ENCODE results near the gene CALD1.

Gene CALD1

GRCh38 chr7:134927723-134928122, 148.3 kb downstream of the CALD1 start:
- DNase-seq (ENCODE audit: low spot score): no peak

- no peak for DNase-seq (ENCODE audit: low spot score)
These were observed 149.1 kb downstream of the CALD1 start for GRCh38 chr7:134928554-134928953.

GRCh38 chr7:134931487-134931886, 152.1 kb downstream of the CALD1 start:
- DNase-seq (ENCODE audit: low spot score): no peak

DNA sequence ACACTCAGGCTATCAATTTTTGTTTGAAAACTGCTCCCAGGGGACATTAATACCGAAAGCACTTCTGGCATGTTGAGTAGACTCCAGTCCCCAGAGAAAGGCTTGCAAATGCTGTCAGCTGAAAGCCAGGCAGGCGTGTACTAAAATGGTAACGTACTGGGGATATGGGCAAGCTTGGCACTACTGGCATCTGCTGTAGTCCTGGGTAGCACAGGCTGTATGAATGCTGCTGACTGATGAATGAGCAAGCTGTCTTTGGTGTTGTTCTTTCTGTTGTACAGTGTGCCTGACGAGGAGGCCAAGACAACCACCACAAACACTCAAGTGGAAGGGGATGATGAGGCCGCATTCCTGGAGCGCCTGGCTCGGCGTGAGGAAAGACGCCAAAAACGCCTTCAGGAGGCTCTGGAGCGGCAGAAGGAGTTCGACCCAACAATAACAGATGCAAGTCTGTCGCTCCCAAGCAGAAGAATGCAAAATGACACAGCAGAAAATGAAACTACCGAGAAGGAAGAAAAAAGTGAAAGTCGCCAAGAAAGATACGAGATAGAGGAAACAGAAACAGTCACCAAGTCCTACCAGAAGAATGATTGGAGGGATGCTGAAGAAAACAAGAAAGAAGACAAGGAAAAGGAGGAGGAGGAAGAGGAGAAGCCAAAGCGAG, 153.4 kb downstream of the CALD1 start:
- no peak for DNase-seq (ENCODE audit: low spot score)

GRCh38 chr7:134933460-134934068, 154.1 kb downstream of the CALD1 start:
- DNase-seq (ENCODE audit: low spot score): no peak

DNA sequence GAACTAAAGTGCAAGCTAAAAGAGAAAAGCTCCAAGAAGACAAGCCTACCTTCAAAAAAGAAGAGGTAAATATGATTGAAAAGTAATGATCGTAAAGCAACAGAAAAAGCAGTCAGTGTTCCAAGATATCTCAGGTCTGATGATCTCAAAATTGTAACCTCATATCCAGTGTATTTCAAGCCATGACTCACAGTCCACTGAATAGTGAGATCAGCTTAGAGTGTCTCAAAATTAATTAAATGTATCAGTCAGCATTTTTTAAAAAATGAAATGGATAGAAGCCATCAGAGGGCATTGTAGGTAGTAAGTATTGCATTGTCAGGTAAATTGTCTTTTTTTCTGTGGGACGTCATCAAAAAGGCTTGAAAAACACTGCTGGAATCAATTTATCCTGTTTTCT, 156.3 kb downstream of the CALD1 start:
- DNase-seq (ENCODE audit: low spot score): no peak

- DNase-seq (ENCODE audit: low spot score): no peak
These were observed 157.6 kb downstream of the CALD1 start for GRCh38 chr7:134936893-134937510.

DNA sequence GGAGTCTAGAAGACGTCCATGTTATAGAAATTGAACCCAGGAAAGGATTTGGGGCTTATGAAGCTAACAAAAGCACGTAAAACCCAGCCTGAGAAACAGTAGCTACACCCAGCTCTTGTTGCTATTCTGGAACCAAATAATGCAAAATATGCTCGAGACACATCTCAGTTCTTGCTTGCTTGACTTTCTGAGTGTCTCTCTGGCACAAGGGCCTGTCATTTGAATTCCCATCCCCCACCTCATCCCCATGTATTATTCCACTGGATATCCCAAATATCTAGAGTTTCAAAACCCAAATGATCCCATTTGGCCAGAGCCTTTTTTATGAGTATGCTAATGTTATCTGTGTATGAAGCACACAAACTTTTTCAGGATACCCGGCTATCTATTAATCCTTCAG, 158.7 kb downstream of the CALD1 start:
- DNase-seq (ENCODE audit: low spot score): no peak

DNA sequence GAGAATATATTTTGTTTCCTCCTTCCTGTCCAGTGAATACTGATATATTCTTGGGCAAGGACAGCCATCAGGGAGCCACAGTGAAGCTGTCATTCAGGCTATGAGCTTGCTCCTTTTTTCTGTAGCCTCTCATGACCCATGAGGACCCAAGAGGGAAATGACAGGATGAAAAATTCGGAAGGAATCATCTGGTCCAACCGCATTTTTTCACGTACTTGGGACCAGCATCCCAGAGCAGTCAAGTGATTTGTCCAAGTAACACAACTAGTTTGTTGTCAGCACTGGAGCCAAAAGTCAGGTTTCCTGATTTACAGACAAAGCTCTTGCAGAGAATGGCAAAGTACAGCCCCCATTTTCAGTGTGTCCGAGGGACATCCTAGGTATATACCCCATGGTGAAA, 159.7 kb downstream of the CALD1 start:
- DNase-seq (ENCODE audit: low spot score): no peak

GRCh38 chr7:134940729-134941128, 161.3 kb downstream of the CALD1 start:
- DNase-seq (ENCODE audit: low spot score): no peak

DNA sequence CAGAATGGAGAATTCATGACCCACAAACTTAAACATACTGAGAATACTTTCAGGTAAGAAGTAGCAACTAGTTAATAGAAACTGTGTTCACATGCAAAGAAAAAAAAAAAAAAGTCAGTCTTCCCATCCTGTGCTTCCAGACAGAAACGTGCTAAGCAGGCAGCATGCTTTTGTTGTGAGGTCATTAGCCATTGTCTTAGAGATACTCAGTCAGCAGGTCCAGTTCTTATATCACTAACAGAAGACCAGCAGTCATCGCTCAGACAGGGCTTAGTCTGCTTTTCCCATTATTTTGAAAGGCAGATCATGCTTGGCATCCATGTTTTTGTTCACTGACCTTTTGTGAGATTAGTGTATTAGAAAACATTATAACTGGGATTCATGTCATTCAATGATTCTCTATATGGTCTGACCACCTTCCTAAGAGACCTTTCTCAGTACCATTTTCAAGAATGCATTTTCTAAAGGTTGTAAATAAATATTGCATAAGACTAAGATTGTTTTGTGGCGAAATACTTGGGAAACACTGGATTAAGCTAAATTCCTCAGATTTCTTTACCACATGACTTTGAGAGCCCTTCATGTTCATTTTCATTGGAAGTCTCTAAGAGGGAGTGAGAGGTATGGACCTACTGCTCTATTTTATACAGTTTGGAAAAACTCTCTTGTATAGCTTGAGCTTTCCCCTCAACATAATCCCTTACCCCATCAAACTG, 161.9 kb downstream of the CALD1 start:
- no peak for DNase-seq (ENCODE audit: low spot score)

DNA sequence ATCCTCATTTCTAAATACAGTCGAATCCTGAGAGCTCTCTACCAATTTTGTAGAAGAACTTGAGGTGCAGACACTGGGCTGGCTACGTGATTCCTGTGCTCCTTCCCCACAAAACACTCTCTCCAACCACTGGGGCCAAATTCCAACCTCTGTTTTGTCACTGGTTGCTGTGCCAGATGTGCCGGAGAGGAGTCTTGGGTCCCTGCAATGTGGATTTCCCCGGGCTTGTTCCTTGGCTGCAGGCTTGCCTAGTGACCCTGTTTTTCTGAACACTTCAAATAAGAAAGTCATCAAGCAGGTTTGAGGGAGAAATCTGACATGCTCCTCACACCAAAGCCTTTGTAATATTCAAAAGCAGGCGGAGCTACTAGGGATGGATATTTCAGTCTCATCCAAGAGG, 162.5 kb downstream of the CALD1 start:
- no peak for DNase-seq (ENCODE audit: low spot score)

DNA sequence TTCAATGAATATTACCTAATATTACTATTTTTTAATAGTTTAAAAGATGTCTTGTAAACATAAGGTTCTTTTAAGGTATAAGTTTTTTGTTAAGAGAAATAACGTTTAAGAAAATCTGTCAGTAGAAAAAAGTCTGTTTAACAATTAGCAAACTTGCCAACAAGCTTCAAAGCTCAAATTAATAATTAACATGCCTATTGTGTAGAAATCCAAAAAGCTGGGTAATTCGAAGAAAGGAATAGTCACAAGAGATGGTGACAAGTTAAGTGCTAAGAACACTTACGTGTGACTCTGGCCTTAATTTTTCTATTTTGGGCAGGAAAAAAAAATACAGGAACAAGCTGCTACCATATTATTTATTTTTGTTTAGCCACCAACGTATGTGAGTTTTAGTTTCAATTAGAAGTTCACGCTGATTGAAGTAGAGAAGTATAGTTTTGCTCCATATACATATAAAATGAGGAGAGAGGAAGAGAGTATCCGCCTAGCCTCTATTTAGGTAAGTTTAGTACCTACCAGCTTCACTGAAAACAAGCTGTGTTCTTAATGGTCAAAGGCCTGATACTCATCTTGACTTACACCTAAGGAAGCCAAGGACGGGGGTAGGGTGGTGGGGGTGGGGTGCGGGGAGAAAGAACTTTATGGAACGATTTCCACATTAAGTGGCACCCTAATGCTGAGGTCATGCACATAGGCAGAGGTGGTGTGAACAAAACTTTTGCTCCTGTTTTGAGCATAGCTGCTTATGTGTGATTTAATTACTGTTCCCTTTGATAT, 163.4 kb downstream of the CALD1 start:
- no peak for DNase-seq (ENCODE audit: low spot score)

- no peak for DNase-seq (ENCODE audit: low spot score)
These were observed 164.5 kb downstream of the CALD1 start for GRCh38 chr7:134943785-134944400.

DNA sequence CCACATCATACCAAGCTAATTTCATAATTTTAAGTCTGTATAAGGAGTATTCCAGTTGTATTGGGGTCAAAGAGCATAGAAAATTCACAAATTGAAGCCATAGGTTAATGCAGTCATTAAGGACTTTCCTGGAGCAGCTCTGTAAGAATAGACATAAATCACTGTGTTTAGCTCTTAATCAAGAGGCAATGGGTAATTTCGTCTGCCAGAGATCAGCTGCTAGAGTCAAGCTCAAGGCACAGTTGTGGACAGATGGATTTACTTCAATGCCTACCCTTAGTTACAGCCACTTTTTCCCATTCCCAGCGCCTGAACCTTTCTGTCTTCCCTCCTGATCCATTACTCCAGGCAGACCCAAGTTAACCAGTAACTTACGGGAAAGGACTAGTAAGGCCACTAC, 166.3 kb downstream of the CALD1 start:
- no peak for DNase-seq (ENCODE audit: low spot score)

DNA sequence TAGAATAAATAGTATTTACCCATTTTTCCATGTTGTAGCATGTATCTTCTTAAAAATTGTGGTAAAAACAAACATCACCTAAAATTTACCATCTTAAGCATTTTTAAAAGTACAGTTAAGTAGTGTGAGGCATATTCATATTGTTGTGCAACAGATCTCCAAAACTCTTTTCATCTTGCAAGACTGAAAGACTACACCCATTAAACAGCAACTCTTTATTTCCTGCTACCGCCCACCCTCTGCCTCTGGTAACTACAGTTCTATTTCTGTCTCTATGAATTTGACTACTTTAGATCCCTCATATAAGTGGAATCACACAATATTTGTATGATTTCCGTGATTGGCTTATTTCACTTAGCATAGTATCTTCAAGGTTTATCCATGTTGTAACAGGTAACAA, 166.8 kb downstream of the CALD1 start:
- DNase-seq (ENCODE audit: low spot score): no peak

DNA sequence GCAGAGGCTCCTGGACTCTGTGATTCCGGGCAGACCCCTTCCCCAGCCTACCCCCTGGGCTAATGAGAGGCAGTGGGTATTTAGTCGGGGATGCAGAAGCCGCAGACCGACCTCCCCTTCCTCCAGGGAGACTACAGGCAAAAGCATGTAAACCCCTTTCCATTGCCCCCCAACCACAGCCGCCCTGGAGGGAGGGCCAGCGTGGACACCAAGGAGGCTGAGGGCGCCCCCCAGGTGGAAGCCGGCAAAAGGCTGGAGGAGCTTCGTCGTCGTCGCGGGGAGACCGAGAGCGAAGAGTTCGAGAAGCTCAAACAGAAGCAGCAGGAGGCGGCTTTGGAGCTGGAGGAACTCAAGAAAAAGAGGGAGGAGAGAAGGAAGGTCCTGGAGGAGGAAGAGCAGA, 167.9 kb downstream of the CALD1 start:
- DNase-seq (ENCODE audit: low spot score): no peak

- no peak for DNase-seq (ENCODE audit: low spot score)
These were observed 168.4 kb downstream of the CALD1 start for GRCh38 chr7:134947831-134948230.

GRCh38 chr7:134948246-134948645, 168.8 kb downstream of the CALD1 start:
- DNase-seq (ENCODE audit: low spot score): no peak

- DNase-seq (ENCODE audit: low spot score): no peak
These were observed 169.3 kb downstream of the CALD1 start for GRCh38 chr7:134948736-134949135.

DNA sequence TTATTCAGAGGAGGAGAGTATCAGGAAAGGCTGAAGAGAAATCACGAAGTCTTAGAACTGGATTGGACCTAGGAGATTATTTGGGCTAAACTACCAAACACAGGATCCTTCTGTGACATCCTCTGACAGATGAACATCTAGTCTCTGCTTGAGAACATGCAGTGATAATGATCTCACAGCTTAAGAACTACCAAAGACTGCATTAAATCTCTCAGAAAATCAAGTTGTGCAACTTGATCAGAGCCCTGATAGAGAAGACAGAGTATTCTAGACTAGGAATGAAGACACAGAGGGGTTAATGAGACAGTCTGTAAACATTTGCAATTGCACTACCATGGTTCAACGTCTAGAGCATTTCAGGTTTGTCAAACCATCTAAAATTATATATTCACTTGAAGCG, 169.7 kb downstream of the CALD1 start:
- no peak for DNase-seq (ENCODE audit: low spot score)

Measured in CD4-positive, alpha-beta T cell treated with Interleukin-15 for 4 hours (primary cell).